ENCODE measurements around the gene KLC3. TPM values are rescaled to one million over a fixed set of nuclear protein-coding genes. Genes with fewer than 3 reads are reported as not detected.
A peak's percentile ranks its signal among the peaks of the same experiment; 100 is the strongest.

KLC3 gene
- polyA plus RNA-seq, 2 donors: 15.0 to 24.2 TPM

DNA sequence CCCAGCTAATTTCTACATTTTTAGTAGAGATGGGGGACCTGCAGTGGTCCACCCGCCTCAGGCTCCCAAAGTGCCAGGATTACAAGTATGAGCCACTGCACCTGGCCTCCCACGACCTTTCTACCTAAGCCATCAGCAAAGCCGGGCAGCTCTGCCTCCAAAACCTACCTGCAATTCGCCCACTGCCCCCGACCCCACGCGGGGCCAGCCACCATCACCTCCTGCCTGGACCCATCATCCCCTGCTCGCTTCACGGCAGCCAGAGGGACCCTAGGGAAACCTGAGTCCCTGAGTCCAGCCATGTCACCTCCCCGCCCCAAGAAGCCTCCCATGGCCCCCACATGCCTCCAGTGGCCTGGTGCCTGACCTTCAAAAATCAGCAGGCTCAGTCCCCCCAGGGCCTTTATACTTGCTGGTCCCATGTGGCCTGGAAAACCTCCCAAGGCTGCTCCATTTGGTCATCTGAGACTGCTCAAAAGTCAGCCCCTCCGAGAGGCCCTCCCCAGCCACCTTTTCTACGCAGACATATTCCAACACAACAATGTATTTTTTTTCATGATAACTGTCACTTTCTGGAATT is 17.8 kb downstream of the KLC3 start:
- Histone ChIP-seq H3K4me3 (ENCODE audit: low read depth in 1 of 2, low read length in 2 of 2) (no peak overlapping the region), H3K36me3 (ENCODE audit: control insufficient read depth in 2 of 2, insufficient read depth in 2 of 2, low read length in 1 of 2) (peaks cover 0 to 38% of the 10 kb centered on the region in 2 donors), H3K27ac (ENCODE audit: low read depth in 2 of 2, low read length in 1 of 2) (no peak overlapping the region), H3K9me3 (ENCODE audit: control insufficient read depth in 2 of 2, insufficient read depth in 1 of 2, low read depth in 1 of 2, low read length in 1 of 2) (peaks cover 0 to 4% of the 10 kb centered on the region in 2 donors), H3K27me3 (ENCODE audit: control insufficient read depth in 1 of 2, insufficient read depth in 2 of 2, low read length in 2 of 2) (no peaks in the 10 kb centered on the region), H3K4me1 (ENCODE audit: control insufficient read depth in 2 of 2, insufficient read depth in 2 of 2, low read length in 1 of 2) (peaks cover 0 to 2% of the 10 kb centered on the region in 2 donors)
- WGBS, 2 donors: 92 to 93% methylated on average over 12 of the region's 12 CpGs

DNA sequence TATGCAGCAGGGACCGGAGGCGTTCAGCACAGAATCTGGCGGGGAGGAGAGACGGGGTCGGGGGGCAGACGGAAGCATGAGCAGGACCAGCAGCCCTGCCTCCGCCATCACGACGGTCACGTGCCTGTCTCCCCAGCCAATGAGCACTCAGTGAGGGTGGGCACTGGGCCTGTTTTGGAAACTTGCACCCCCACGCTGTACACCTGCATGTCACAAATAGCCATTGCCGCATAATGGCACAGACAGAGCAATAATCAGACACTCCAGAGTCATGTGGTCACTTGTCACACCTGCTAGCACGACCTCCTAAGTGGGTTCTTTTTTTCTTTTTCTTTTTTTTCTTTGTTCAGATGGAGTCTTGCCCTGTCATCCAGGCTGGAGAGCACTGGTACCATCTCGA is 21.1 kb downstream of the KLC3 start:
- H3K9me3 ChIP-seq (ENCODE audit: control insufficient read depth in 2 of 2, insufficient read depth in 1 of 2, low read depth in 1 of 2, low read length in 1 of 2): no peaks in the 10 kb centered on the region
- peaks cover 0 to 35% of the 10 kb centered on the region in 2 donors for H3K36me3 ChIP-seq (ENCODE audit: control insufficient read depth in 2 of 2, insufficient read depth in 2 of 2, low read length in 1 of 2)
- 93% methylated on average over 14 of the region's 14 CpGs for WGBS, 2 donors
- no peaks in the 10 kb centered on the region for H3K27me3 ChIP-seq (ENCODE audit: control insufficient read depth in 1 of 2, insufficient read depth in 2 of 2, low read length in 2 of 2)
- no peaks in the 10 kb centered on the region for H3K4me1 ChIP-seq (ENCODE audit: control insufficient read depth in 2 of 2, insufficient read depth in 2 of 2, low read length in 1 of 2)
- H3K4me3 ChIP-seq (ENCODE audit: low read depth in 1 of 2, low read length in 2 of 2): no peak overlapping the region
- no peak overlapping the region for H3K27ac ChIP-seq (ENCODE audit: low read depth in 2 of 2, low read length in 1 of 2)

DNA sequence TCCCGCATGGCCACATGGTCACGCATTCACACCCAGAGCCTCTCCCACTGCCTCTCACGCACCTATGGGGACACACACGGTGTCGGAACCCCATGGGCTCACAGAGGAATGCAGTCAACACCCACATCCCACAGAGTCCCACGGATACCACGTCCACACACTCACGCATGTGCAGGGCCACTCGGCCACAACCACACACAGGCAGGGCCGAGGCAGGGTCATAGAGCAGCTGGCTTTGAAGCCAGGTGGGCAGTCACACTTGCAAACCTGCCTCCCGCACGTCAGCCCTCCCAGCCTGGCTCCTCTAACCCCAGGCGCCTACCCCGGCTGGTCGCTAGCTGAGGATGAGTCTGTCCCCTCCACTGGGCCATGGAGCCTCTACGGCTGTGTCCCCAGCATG is 21.7 kb downstream of the KLC3 start:
- Histone ChIP-seq H3K36me3 (ENCODE audit: control insufficient read depth in 2 of 2, insufficient read depth in 2 of 2, low read length in 1 of 2) (peaks cover 0 to 32% of the 10 kb centered on the region in 2 donors), H3K4me1 (ENCODE audit: control insufficient read depth in 2 of 2, insufficient read depth in 2 of 2, low read length in 1 of 2) (no peaks in the 10 kb centered on the region), H3K27ac (ENCODE audit: low read depth in 2 of 2, low read length in 1 of 2) (no peak overlapping the region), H3K4me3 (ENCODE audit: low read depth in 1 of 2, low read length in 2 of 2) (no peak overlapping the region), H3K27me3 (ENCODE audit: control insufficient read depth in 1 of 2, insufficient read depth in 2 of 2, low read length in 2 of 2) (no peaks in the 10 kb centered on the region), H3K9me3 (ENCODE audit: control insufficient read depth in 2 of 2, insufficient read depth in 1 of 2, low read depth in 1 of 2, low read length in 1 of 2) (no peaks in the 10 kb centered on the region)
- WGBS, 2 donors: 92% methylated on average over 16 of the region's 16 CpGs

DNA sequence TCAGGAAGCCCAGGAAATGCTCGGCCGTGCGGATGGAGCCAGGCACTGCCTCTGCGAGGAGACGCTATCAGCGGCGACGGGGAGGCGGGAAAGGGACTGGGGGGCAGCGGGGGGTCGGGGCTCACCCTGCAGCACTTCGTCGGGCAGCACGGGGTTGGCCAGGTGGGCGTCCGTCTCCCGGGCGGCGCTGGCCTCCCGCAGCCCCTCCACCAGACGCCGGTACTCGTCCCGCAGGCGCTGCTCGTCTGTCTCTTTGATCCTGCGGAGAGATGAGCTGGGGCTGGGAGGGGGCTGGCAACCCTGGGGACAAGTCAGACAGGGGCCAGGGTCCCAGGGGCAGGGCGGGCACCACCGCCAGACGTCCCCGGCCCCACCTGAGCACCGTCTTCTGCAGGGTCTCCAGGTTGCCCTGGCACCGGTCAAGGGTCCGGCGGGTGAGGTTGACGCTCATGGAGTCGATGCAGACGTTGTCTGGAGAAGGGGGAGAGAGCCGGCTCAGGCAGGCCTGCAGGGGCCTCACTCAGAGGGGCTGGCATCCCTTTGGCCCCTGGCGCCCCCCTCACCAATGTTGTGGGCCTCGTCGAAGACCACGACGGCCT is 23.4 kb downstream of the KLC3 start:
- no peaks in the 10 kb centered on the region for H3K27me3 ChIP-seq (ENCODE audit: control insufficient read depth in 1 of 2, insufficient read depth in 2 of 2, low read length in 2 of 2)
- no peaks in the 10 kb centered on the region for H3K4me1 ChIP-seq (ENCODE audit: control insufficient read depth in 2 of 2, insufficient read depth in 2 of 2, low read length in 1 of 2)
- no peak overlapping the region for H3K27ac ChIP-seq (ENCODE audit: low read depth in 2 of 2, low read length in 1 of 2)
- H3K36me3 ChIP-seq (ENCODE audit: control insufficient read depth in 2 of 2, insufficient read depth in 2 of 2, low read length in 1 of 2): peaks cover 0 to 30% of the 10 kb centered on the region in 2 donors
- H3K4me3 ChIP-seq (ENCODE audit: low read depth in 1 of 2, low read length in 2 of 2): no peak overlapping the region
- no peaks in the 10 kb centered on the region for H3K9me3 ChIP-seq (ENCODE audit: control insufficient read depth in 2 of 2, insufficient read depth in 1 of 2, low read depth in 1 of 2, low read length in 1 of 2)
- 92 to 94% methylated on average over 34 to 44 of the region's 44 CpGs for WGBS, 2 donors

DNA sequence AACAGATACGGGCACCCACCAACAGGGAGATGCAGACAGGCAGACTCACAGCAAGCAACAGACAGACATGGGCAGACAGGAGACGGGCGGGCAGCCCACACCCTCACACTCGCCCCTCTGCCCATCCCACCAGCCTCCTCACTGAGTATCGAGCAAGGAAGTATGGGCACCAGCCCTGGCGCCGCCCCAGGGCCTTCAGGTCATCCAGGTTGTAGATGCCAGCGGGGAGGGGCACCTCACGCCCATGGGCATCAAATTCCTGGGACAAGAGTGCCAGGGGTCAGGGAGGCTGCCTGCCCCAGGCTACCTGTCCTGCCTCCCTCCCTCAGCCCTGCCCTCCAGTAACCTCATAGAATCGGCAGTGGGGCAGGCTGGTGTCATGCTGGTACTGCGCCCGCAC is 24.1 kb downstream of the KLC3 start:
- no peak overlapping the region for H3K27ac ChIP-seq (ENCODE audit: low read depth in 2 of 2, low read length in 1 of 2)
- H3K27me3 ChIP-seq (ENCODE audit: control insufficient read depth in 1 of 2, insufficient read depth in 2 of 2, low read length in 2 of 2): no peaks in the 10 kb centered on the region
- no peak overlapping the region for H3K4me3 ChIP-seq (ENCODE audit: low read depth in 1 of 2, low read length in 2 of 2)
- H3K9me3 ChIP-seq (ENCODE audit: control insufficient read depth in 2 of 2, insufficient read depth in 1 of 2, low read depth in 1 of 2, low read length in 1 of 2): no peaks in the 10 kb centered on the region
- no peaks in the 10 kb centered on the region for H3K4me1 ChIP-seq (ENCODE audit: control insufficient read depth in 2 of 2, insufficient read depth in 2 of 2, low read length in 1 of 2)
- 87 to 90% methylated on average over 12 of the region's 12 CpGs for WGBS, 2 donors
- H3K36me3 ChIP-seq (ENCODE audit: control insufficient read depth in 2 of 2, insufficient read depth in 2 of 2, low read length in 1 of 2): peaks cover 0 to 25% of the 10 kb centered on the region in 2 donors

DNA sequence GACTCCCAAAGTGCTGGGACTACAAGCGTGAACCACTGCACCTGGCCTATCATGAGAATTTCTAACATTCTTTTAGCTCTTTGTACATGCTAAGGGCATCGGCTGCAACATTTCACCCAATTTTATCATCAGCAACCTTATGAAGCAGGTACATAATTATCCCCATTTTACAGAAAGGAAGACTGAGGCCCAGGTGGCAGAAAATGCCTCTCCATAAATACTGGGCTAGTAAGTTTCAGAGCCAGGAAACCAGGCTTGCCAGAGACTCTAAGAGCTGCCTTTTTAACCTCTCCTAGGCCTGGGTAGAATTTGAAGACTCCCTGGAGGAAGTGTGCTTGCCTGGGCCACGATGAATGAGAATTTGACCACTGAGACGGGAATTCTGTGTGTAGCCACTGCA is 27.6 kb downstream of the KLC3 start:
- no peak overlapping the region for H3K27ac ChIP-seq (ENCODE audit: low read depth in 2 of 2, low read length in 1 of 2)
- no peaks in the 10 kb centered on the region for H3K9me3 ChIP-seq (ENCODE audit: control insufficient read depth in 2 of 2, insufficient read depth in 1 of 2, low read depth in 1 of 2, low read length in 1 of 2)
- H3K4me3 ChIP-seq (ENCODE audit: low read depth in 1 of 2, low read length in 2 of 2): no peak overlapping the region
- WGBS, 2 donors: 94 to 95% methylated on average over 4 of the region's 4 CpGs
- H3K36me3 ChIP-seq (ENCODE audit: control insufficient read depth in 2 of 2, insufficient read depth in 2 of 2, low read length in 1 of 2): peaks cover 0 to 9% of the 10 kb centered on the region in 2 donors
- no peaks in the 10 kb centered on the region for H3K27me3 ChIP-seq (ENCODE audit: control insufficient read depth in 1 of 2, insufficient read depth in 2 of 2, low read length in 2 of 2)
- H3K4me1 ChIP-seq (ENCODE audit: control insufficient read depth in 2 of 2, insufficient read depth in 2 of 2, low read length in 1 of 2): peaks cover 0 to 2% of the 10 kb centered on the region in 2 donors

DNA sequence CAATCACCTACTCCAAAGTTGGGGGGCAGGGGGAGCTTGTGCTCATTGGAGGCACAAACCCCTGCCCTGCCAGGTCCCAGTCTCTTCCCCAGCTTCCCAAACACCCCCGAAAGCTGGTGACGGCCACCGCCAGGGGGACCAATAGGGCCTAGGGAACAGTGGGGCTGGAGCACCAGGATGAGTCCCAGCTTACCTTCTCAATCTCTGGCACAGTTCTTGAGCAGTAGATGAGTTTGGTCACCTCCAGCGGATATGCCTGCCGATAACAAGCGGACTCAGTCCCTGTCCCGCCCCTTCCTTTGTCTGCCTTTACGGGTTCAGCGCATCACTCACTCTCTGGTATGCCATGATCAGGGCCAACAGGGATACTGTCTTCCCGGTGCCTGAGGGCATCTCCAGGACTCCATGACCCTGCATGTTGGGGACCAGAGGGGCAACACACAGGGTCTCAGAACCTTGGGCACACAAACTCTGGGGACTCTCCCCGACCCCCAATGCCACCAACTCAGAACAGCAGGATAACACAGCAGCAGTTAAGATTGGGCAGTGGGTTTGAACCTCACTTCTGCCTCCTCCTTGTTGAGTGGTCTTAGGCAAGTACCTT is 28.3 kb downstream of the KLC3 start:
- Histone ChIP-seq H3K9me3 (ENCODE audit: control insufficient read depth in 2 of 2, insufficient read depth in 1 of 2, low read depth in 1 of 2, low read length in 1 of 2) (no peaks in the 10 kb centered on the region), H3K27me3 (ENCODE audit: control insufficient read depth in 1 of 2, insufficient read depth in 2 of 2, low read length in 2 of 2) (no peaks in the 10 kb centered on the region), H3K27ac (ENCODE audit: low read depth in 2 of 2, low read length in 1 of 2) (no peak overlapping the region), H3K4me1 (ENCODE audit: control insufficient read depth in 2 of 2, insufficient read depth in 2 of 2, low read length in 1 of 2) (peaks cover 0 to 2% of the 10 kb centered on the region in 2 donors), H3K4me3 (ENCODE audit: low read depth in 1 of 2, low read length in 2 of 2) (no peak overlapping the region), H3K36me3 (ENCODE audit: control insufficient read depth in 2 of 2, insufficient read depth in 2 of 2, low read length in 1 of 2) (peaks cover 0 to 5% of the 10 kb centered on the region in 2 donors)
- WGBS, 2 donors: 88 to 96% methylated on average over 11 of the region's 11 CpGs

DNA sequence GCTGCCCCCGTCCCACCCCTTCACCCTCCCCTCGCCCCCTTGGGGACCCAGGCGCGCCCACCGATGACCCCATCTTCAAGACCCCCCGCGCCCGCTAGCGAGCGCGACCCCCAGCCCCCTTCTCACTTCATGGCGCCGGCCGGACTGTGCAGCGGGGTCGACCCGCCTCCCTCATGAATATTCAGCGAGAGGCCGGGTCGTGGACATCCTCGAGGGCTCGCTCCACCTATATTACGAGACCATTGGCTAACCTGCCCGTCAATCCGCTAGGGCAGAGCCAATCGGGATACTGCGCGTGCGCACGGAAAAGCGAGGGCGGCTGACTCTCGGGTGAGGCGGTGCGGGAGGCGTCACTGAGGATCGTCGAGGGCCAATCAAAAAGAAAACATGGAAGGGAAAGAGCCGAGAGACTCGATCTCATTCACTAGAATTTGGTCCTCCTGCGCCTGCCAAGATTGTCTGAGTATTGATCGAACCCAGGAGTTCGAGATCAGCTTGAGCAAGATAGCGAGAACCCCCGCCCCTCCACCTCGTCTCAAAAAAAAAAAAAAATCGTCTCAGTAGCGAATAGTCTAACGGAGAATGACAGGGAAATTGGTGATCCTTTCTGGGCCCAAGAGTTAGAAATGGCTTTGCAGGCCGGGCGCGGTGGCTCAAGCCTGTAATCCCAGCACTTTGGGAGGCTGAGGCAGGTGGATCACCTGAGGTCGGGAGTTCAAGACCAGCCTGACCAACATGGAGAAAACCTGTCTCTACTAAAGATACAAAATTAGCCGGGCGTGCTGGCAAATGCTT is 30.1 kb downstream of the KLC3 start, which contains the start of gene ERCC2:
Gene ERCC2, minus strand, starts transcription at position 164 of the 795 bp plus-strand sequence. Its CDS starts 33 bp downstream, at position 131.
- peak within 1 kb of the TSS; percentile 51 to 60 for H3K4me3 ChIP-seq (ENCODE audit: low read depth in 1 of 2, low read length in 2 of 2)
- H3K27me3 ChIP-seq (ENCODE audit: control insufficient read depth in 1 of 2, insufficient read depth in 2 of 2, low read length in 2 of 2): no peaks in the 10 kb centered on the region
- H3K4me1 ChIP-seq (ENCODE audit: control insufficient read depth in 2 of 2, insufficient read depth in 2 of 2, low read length in 1 of 2): peaks cover 0 to 2% of the 10 kb centered on the region in 2 donors
- H3K36me3 ChIP-seq (ENCODE audit: control insufficient read depth in 2 of 2, insufficient read depth in 2 of 2, low read length in 1 of 2): no peaks in the 10 kb centered on the region
- H3K9me3 ChIP-seq (ENCODE audit: control insufficient read depth in 2 of 2, insufficient read depth in 1 of 2, low read depth in 1 of 2, low read length in 1 of 2): no peaks in the 10 kb centered on the region
- 3 to 4% methylated on average over 55 of the region's 55 CpGs for WGBS, 2 donors
- H3K27ac ChIP-seq (ENCODE audit: low read depth in 2 of 2, low read length in 1 of 2): peak within 1 kb of the TSS; percentile 54 to 73

DNA sequence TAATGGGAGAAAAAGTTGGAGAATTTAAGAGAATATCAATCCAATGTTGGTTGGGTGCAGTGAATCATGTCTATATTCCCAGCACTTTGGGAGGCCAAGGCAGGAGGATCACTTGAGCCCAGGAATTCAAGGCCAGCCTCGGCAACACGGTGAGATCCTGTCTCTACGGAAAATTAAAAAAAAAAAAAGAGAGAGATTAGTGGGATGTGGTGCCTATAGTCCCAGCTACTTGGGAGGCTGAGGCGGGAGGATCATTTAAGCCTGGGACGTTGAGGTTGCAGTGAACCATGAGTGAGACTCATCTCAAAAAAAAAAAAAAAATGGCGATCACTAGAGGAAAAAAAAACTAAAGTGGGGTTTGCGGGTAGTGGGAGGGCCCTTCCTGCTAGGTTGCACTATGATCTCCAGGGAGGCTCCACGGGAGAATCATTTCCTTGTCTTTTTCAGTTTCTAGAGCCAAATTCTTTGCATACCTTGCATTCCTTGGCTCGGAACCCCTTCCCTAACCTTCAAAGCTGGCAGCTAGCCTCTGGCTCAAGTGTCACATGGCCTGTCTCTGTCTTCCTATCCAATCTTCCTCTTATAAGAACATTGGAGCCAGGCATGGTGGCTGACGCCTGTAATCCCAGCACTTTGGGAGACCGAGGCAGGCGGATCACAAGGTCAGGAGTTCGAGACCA is 35.6 kb downstream of the KLC3 start:
- H3K36me3 ChIP-seq (ENCODE audit: control insufficient read depth in 2 of 2, insufficient read depth in 2 of 2, low read length in 1 of 2): peaks cover 0 to under 1% of the 10 kb centered on the region in 2 donors
- WGBS, 2 donors: 41 to 50% methylated on average over 12 to 13 of the region's 13 CpGs
- no peak overlapping the region for H3K4me3 ChIP-seq (ENCODE audit: low read depth in 1 of 2, low read length in 2 of 2)
- H3K27me3 ChIP-seq (ENCODE audit: control insufficient read depth in 1 of 2, insufficient read depth in 2 of 2, low read length in 2 of 2): no peaks in the 10 kb centered on the region
- H3K4me1 ChIP-seq (ENCODE audit: control insufficient read depth in 2 of 2, insufficient read depth in 2 of 2, low read length in 1 of 2): no peaks in the 10 kb centered on the region
- H3K27ac ChIP-seq (ENCODE audit: low read depth in 2 of 2, low read length in 1 of 2): no peak overlapping the region
- no peaks in the 10 kb centered on the region for H3K9me3 ChIP-seq (ENCODE audit: control insufficient read depth in 2 of 2, insufficient read depth in 1 of 2, low read depth in 1 of 2, low read length in 1 of 2)
